ENCODE measurements around the gene CACNG5.

DNA sequence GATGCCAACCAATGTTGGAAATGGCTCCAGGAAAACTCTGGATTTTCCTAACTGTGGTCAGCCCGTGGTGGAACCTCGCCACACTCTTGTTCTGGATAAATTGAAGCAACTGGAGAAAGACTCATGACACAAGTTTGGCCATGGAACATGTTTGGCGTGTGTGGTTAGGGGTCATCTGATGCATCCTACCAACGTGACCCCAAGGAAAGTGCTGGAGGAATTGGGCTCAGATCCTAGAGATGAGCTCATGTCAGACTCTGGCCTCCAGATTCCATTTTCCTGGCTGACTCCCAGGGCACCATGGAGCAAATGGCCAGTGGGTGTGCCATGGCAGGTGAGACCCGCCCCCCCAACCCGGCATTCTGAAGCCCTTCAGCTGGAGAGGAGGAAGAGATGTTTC is 58.5 kb downstream of the CACNG5 start:
- TF ChIP-seq, protein P1, sequence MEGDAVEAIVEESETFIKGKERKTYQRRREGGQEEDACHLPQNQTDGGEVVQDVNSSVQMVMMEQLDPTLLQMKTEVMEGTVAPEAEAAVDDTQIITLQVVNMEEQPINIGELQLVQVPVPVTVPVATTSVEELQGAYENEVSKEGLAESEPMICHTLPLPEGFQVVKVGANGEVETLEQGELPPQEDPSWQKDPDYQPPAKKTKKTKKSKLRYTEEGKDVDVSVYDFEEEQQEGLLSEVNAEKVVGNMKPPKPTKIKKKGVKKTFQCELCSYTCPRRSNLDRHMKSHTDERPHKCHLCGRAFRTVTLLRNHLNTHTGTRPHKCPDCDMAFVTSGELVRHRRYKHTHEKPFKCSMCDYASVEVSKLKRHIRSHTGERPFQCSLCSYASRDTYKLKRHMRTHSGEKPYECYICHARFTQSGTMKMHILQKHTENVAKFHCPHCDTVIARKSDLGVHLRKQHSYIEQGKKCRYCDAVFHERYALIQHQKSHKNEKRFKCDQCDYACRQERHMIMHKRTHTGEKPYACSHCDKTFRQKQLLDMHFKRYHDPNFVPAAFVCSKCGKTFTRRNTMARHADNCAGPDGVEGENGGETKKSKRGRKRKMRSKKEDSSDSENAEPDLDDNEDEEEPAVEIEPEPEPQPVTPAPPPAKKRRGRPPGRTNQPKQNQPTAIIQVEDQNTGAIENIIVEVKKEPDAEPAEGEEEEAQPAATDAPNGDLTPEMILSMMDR (IDR thresholded peaks at IDR 0.05): no peak
- TF ChIP-seq POLR2A (IDR thresholded peaks at IDR 0.05): no peak
